ACHN (cell line): Measurements from ENCODE around the gene ELK4.

ENCODE experiments used
- DNase-seq: peaks from one replicate; pipeline ENCODE4 v3.0.0-alpha.2; 2015
- in situ Hi-C: cut with HindIII; loops from 2 replicates; pipeline ENCODE4 v1.10.0; 2017; ENCODE audit warnings: low sequenced_read_pairs, low pct_ligation_motif_present, low pct_unique_long_range_greater_than_20kb

Gene ELK4

DNA sequence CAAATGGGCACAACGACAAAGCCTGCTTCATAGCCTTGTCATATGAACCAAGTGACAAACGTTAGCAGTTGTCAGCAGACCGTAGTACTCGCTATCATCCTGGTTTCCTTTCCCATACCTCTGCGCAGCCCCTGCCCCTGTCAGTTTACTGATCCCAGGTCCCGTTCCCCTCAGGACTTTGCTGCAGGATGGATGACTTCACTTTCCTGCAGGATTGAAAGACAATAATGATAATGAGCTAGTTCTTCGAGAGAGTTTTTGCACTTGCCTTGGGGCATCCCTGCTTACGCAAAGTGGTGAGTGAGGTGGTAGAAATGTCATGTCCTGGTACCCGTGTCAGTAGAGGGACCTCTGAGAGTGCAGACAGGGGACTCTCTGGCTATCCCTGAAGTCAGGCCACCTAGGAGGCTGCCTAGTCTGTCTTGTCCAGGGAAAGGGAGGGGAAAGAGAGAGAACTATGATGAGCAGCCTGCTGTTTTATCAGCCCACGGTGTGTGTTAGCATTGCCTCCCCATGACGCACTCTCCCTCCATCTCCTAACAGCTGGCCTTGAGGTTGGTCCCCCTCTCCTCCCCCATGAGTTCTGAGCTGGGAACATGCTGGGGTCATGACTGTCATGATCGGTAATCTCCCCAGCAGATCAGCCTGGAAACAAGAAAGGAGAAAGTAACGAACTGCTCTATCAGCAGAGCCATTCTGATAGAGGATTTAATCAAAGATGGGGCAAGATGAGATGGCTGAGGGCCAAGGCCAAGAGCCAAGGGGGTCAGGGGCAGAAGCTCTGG lies 53.7 kb downstream of the ELK4 start:
- in situ Hi-C loops: no loop called here
- DNase-seq: no peak

DNA sequence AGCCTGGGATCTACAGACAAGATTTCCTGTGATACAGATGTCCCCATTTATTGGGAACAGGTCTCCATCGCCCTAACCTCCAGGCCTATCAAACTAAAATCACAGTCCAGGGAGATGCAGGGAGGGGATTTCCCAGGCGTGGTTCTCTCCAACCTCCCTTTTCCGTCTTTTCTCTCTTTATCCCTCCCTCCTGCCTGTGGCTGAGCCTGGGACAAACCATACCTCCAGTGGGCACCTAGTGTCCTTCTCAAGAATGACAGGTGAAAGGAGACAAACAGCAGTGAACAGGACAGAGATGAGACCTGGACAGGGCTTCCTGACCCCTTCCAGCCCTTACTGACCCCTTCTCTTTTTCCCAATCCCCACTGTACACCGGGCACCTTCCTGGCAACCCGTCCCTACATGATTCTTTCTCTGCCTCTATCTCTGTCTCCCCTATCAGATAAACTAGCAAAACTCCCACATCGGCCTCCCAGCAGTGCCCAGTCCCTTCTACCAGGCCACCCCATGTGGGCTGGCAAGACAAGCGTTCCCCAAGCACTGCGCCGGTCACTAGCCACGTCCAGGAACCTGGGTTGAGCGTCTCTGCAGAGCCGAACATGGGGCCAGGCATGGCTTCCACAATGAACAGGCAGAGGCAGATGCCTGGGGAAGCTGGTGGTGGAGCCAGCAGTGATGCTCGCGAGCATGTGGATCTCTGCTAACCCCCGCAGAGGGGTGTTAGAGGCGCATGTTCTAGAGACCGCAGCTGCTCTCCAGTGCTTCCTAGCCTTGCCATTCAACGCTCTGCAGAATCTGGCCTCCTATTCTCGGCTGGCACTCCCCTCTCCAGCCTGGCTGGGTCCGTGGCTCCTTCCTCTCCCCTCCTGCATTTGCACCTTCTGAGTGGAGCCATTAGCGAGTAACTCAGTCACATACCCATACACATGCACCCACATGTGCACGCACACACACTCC lies 54.7 kb downstream of the ELK4 start:
- in situ Hi-C loops: no loop called here
- DNase-seq: no peak

DNA sequence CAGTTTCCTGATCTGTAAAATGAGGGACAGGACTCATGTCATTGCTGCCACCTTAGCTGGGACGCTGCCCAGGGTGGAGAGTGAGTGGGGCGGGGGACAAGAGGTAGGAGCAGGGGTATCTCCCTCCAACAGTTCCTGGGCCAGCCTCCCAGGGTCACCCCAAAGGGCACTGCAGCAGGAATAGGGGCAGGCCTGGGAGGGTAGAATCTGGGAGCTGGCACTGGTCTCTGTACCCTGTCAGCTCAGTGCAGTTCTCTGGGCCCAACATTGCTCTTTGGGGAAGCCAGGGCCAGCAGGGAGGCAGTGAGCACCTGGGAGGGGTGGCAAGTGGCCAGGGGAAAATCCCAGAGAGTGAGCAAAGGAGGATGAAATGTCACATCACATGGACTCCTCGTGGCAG lies 55.8 kb downstream of the ELK4 start:
- no peak for DNase-seq
- in situ Hi-C loops: no loop called here

DNA sequence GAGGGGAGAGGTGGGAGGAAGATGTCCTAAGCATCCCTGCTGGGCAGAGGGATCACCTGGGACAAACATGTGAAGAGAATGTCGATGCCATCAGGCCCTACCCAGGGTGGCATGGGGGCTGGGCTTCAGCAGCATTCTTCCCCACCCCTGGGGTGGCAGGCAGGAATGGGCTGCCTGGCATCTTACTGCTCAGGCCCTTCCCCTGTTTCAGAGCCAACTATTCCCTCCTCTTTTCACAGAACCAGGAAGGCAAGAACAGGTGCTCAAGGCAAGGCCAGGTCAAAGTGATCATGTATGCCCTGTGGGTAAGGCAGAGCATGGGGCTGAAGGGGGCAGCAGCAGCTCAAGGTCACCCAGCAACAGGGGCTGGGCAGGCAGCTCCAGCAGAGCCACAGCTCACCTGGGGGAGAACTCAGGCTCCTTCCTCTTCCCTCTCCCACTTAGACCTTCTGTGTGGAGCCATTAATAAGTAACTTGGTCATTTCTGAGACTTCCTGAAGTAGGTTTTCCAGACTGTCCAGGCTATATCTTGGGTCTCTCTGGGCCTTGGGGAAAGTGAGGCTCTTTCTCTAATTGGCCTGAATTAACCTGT lies 56.4 kb downstream of the ELK4 start:
- no peak for DNase-seq
- in situ Hi-C loops: no loop called here

DNA sequence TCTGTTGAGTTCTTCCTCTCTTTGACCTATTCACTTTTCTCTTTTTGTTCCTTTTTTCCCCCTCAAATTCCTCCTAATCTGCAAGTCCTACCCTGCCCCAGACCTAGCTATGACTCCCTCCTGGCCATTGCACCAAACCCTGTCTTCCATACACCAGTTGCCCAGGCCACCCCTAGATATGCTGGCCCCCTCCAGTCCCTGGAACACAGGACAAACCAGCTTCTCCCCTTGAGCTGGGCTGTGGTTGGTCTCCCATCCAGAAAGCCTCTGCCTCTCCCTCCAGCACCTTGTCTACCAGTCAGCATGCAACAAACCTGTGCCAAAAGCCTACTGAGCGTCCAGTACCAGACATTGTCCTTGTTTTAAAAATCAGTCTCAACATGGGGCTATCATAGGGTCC lies 59.4 kb downstream of the ELK4 start:
- DNase-seq: no peak
- in situ Hi-C loops: no loop called here

DNA sequence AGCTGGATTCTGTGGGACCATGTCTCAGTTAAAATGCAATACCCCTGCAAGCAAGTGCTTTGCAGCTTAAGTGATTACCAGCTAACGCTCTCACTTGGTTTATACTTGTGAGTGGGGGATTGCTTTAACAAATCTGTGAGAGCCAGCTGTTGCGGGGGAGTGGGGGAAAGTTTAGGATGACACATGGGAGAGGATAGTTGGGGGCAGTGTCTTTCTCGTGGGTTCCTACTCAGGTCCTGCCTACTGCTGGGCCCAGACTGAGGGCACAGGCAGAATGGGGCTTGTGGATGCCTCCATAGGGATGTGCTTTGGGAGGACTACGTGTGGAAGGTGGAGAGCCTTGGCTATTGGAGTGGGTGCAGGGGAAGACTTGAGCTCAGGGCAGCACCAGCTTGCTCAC lies 60.1 kb downstream of the ELK4 start:
- DNase-seq: no peak
- in situ Hi-C loops: no loop called here

DNA sequence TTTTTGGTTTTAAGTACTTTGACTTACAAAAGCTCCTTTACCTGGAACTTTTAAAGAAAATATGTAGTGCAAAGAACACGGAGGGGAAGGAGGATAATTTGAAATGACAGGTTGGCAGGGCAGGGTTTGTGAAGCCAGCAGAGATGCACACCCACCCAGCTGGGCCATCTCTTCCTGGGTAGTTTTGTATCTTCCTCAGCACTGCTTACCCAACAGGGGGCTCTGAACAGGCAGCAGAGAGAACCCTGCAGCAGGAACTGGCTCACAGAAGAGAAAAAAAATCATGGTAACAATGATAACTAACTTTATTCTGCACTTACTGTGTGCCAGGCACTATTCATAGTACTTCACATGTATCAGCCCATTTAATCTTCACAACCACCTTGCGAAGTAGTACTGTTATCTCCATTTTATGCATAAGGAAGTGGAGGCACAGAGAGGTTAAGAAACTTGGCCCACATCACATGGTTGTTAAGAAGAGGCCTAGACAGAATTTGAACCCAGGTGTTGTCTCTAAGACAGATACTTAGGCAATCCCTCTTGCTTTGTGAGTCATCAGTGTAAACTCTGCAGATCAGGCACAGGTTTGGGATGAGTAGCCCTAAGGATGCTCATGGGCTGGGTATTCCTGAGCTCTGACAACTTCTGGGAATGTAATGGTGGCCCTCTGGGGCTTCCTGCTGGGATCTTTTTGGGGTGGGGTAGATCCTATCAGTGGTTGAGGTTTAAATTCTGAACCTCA lies 60.8 kb downstream of the ELK4 start:
- in situ Hi-C loops: no loop called here
- DNase-seq: no peak

DNA sequence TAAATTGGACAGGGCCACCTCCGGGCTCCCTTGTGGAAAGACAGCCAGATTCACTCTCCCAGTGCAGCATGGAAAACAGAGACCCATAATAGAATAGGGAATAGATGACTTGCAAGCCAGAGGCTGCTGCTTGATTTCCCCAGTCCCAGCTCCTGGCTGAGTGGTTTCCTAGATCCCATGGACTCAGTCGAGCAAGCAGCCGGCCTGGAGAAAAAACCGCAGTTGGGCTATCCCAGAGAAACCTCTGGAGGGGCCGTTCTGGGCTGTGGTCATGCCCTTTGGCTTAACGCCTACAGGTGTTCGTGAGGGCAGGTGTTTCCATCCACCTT lies 61.7 kb downstream of the ELK4 start:
- in situ Hi-C loops: no loop called here
- no peak for DNase-seq

DNA sequence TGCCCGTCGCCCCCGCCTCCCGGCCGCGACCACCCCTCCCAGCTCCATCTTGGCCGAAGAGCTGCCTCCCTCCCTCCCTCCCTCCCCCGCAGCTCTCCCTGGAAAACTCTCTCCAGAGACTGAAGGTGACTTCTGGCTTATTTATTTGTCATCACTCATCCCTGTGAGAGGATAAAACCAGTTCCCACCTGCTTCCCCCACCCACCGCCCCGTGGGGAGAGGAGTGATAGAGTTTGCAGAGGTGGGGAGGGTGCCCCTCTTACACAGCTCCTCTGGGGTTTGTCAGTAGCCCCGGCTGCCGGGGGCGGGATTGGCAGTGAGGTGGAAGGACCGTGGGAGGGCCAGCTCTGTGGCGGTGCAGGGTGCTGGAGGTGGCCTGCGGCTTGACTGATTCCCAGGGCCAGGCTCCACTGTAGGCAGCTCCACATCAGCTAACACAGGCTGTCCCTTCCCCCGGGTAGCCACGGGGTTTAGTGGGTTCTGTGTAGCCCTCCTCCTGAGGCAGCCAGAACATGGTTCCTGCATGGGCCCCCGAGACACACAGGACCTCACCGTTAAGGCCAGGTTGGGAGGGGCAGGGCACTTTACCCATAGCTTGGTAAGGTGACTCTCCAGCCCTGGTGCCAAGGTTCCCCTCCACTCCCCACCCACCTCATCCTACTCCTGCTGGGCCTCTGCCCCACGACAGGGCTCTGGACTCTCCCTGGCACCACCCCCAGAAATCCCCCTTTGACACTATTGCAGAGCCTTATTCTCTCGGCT lies 62.2 kb downstream of the ELK4 start:
- in situ Hi-C loops: no loop called here

DNA sequence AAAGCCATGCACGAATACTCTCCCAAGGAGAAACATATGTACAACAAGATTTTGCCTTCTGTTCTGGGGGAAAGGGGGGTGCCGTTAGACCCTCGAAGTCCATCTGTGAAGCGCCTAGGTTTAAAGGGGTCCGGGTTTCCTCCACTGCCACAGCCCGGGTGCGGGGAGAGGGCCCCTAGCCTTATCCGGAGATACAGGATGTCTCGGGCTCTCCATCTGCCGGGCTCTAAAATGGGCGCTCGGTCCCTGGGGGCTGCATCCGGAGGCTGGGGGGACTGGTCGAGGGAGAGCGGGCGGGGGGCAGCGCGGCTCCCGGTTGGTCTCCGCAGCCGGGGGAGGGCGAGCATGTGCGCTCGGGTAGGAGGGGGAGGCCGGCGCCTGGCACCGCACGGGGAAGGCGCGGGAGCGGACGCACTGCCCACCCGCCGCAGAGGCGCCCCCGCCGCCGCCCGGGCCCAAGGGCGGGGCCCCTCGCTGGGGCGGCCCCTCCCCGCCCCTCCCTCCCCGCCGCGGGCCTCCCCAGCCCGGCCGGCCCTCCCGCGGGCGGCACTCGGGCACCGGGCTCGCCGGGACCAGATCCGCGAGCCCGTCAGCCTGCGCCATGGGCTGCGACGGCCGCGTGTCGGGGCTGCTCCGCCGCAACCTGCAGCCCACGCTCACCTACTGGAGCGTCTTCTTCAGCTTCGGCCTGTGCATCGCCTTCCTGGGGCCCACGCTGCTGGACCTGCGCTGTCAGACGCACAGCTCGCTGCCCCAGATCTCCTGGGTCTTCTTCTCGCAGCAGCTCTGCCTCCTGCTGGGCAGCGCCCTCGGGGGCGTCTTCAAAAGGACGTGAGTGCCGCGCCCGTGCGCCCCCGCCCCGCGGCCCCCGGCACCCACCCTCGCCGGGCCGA lies 63.1 kb downstream of the ELK4 start:
- DNase-seq: peak; percentile 13
- in situ Hi-C loops: no loop called here

More for the DNA sequence above, 62.2 kb downstream of the ELK4 start:
- DNase-seq: no peak

DNA sequence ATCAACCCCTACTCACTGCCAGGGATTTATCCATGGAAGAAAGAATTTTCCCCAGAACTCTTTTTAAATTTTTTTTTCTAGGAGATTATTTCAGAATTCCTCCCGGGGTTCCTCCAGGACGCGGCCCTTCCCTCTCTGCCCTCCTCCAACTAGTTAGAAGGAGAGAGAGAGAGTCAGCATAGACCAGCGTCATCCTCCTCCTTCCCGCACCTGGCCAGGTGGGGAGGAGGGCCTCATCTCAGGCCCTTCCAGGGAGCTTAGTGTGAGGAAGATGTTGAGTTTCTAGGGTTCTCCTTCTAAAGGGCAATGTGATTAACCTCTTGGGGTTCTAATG lies 63.7 kb downstream of the ELK4 start:
- in situ Hi-C loops: no loop called here
- DNase-seq: no peak

DNA sequence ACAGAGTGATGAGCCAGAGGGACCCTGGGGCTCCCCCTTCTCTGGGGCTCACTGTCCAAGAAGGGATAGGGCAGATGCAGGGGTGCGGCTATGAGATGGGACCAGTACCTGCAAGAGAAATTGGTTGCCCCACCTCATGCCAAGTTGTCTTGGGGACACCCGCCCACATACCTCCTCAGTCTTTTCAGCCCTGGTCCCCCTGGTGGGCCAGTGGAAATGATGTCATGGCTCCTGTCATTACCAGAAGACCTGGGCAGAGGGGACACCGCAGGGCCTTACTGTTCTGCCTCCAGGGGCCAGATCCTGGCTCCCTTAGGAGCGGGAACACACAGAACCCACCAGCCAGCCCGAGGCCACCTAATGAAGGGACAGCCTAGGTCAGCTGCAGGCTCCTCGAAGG lies 64.1 kb downstream of the ELK4 start:
- in situ Hi-C loops: no loop called here
- no peak for DNase-seq

DNA sequence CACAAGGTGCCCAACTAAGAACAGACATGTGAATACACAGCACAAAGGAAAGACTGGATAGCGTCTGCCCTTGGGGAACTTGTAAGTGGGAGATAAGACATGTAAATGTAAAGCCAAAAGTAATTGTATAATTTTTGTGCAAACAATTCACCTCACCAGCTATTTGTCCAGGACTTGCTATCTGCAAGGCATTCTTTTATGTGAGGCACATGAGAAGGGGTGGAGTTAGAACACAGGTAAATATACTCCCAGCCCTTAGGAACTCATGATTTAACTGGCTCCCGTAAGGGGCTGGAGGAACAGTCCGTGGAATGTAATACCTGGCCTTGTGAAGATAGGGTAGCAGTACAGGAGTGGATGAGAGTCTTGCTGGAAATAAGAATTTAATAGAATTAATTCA lies 66.0 kb downstream of the ELK4 start:
- in situ Hi-C loops: no loop called here
- DNase-seq: no peak

DNA sequence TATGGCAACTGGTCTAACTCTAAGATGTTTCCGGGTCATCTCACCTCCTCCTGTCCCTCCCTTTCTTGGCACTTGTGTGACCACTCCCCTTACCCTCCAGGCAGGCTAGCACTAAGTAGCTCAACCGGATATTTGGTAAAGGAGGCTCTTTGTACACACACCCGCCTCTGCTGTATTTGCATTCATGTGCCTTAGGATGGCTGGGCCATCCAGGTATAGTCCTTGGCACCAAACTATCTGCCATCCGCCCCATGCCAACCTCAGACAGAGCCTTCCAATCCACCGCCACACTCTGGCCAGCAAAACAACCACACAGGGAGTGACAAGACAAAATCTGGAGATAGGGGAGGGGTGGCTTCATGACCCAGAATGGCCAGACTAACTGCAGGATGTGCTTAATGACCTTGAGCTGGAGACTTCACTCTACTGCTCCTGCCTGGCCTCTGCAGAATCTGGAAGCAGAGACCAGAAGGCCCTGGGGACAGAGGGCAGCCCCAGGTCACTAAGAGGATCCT lies 67.8 kb downstream of the ELK4 start:
- in situ Hi-C loops: no loop called here
- no peak for DNase-seq

DNA sequence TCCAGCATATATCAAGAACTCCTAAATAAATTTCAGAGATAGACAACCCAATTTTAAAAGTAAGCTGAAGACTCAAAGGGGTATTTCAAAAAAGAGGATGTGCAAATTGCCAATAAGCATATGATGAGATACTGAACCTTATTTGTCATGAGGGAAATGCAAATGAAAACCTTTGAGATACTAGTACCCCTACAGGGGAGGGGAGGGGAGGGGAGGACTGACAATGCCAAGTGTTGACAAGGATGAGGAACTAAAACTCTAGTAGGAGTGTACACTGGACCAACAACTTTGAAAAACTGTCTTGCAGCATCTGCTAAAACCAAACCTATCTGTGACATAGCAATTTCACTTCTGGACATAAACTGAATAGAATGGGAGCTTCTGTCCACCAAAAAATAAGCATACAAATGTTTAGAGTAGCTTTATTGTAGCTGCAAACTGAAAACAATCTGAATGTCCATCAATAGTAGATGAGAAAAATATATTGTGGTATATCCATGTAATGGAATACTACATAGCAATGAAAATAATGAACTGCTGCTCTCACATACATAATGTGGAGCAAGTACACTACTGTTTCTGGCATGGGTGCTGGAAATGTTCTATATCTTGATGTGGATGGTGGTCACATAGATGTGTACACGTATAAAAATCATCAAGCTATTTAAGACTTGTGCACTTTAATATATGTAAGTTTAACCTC lies 70.2 kb downstream of the ELK4 start:
- DNase-seq: no peak
- in situ Hi-C loops: no loop called here
